IMR-90 (cell line): ENCODE measurements around the gene CCDC170.

Experiments
- BHLHE40 ChIP-seq: fragments of 150-350 bp; IDR thresholded peaks from 2 replicates; pipeline ENCODE4 v1.6.1; 2016; ENCODE audit warnings: mild to moderate bottlenecking, low read depth, low read length
- CEBPB ChIP-seq: IDR thresholded peaks from 2 replicates; pipeline ENCODE4 v1.6.1; 2012; ENCODE audit warnings: low read depth, low read length, improper control_type of control experiment
- FOS ChIP-seq: fragments of 150-350 bp; IDR thresholded peaks from 2 replicates; pipeline ENCODE4 v1.6.1; 2016; ENCODE audit warnings: low read depth, low read length
- MAZ ChIP-seq: IDR thresholded peaks from 2 replicates; pipeline ENCODE4 v1.6.1; 2012; ENCODE audit warnings: low read depth, mild to moderate bottlenecking, low read length, improper control_type of control experiment, moderate library complexity, borderline replicate concordance
- MXI1 ChIP-seq: IDR thresholded peaks from 2 replicates; pipeline ENCODE4 v1.6.1; 2012; ENCODE audit warnings: low read depth, mild to moderate bottlenecking, low read length, moderate library complexity, borderline replicate concordance
- NFE2L2 ChIP-seq: fragments of 150-350 bp; IDR thresholded peaks from 2 replicates; pipeline ENCODE4 v1.6.1; 2016; ENCODE audit warnings: low read depth, mild to moderate bottlenecking, low read length
- POLR2A ChIP-seq: IDR thresholded peaks from 2 replicates; pipeline ENCODE4 v1.6.1; 2012; ENCODE audit warnings: mild to moderate bottlenecking, low read depth, low read length
- RAD21 ChIP-seq: IDR thresholded peaks from 2 replicates; pipeline ENCODE4 v1.6.1; 2012; ENCODE audit warnings: low read length, improper control_type of control experiment
- RFX5 ChIP-seq: IDR thresholded peaks from 2 replicates; pipeline ENCODE4 v1.8.0; 2012; ENCODE audit warnings: low read depth, mild to moderate bottlenecking, low read length, moderate library complexity
- SMC3 ChIP-seq: fragments of 150-350 bp; IDR thresholded peaks from 2 replicates; pipeline ENCODE4 v1.6.1; 2016; ENCODE audit warnings: low read depth, mild to moderate bottlenecking, antibody characterized with exemption, low read length, moderate library complexity
- TF ChIP-seq, protein P1 (sequence below): fragments of 150-350 bp; IDR thresholded peaks from 2 replicates; pipeline ENCODE4 v1.6.1; 2016; ENCODE audit warnings: low read depth, mild to moderate bottlenecking, low read length, moderate library complexity, borderline replicate concordance
- TF ChIP-seq, protein P2 (sequence below): fragments of 150-350 bp; IDR thresholded peaks from 2 replicates; pipeline ENCODE4 v1.6.1; 2017; ENCODE audit warnings: mild to moderate bottlenecking, antibody characterized with exemption, low read length, low read depth
- TF ChIP-seq, protein P3 (sequence below): conservative IDR thresholded peaks from 2 replicates; pipeline ENCODE4 v1.5.1; 2012; ENCODE audit warnings: mild to moderate bottlenecking, low read depth, low read length, improper control_type of control experiment

DNA sequence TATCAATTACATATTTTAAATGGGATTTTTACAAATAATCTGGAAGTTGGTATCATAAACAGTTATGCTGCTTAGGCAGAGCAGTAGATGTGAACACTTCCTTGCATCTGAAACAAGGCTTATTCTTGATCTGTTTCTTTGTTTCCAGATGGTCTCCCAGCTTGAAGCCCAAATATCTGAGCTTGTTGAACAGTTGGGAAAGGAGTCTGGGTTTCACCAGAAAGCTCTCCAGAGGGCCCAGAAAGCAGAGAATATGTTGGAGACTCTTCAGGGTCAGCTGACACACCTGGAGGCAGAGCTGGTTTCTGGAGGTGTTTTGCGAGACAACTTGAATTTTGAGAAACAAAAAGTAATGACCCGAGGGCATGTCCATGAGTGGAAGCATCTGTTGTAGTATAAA lies 91.9 kb downstream of the CCDC170 start:
- TF ChIP-seq, protein P1, sequence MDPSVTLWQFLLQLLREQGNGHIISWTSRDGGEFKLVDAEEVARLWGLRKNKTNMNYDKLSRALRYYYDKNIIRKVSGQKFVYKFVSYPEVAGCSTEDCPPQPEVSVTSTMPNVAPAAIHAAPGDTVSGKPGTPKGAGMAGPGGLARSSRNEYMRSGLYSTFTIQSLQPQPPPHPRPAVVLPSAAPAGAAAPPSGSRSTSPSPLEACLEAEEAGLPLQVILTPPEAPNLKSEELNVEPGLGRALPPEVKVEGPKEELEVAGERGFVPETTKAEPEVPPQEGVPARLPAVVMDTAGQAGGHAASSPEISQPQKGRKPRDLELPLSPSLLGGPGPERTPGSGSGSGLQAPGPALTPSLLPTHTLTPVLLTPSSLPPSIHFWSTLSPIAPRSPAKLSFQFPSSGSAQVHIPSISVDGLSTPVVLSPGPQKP = no peak
- TF ChIP-seq, protein P2, sequence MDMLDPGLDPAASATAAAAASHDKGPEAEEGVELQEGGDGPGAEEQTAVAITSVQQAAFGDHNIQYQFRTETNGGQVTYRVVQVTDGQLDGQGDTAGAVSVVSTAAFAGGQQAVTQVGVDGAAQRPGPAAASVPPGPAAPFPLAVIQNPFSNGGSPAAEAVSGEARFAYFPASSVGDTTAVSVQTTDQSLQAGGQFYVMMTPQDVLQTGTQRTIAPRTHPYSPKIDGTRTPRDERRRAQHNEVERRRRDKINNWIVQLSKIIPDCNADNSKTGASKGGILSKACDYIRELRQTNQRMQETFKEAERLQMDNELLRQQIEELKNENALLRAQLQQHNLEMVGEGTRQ = no peak
- TF ChIP-seq, protein P3, sequence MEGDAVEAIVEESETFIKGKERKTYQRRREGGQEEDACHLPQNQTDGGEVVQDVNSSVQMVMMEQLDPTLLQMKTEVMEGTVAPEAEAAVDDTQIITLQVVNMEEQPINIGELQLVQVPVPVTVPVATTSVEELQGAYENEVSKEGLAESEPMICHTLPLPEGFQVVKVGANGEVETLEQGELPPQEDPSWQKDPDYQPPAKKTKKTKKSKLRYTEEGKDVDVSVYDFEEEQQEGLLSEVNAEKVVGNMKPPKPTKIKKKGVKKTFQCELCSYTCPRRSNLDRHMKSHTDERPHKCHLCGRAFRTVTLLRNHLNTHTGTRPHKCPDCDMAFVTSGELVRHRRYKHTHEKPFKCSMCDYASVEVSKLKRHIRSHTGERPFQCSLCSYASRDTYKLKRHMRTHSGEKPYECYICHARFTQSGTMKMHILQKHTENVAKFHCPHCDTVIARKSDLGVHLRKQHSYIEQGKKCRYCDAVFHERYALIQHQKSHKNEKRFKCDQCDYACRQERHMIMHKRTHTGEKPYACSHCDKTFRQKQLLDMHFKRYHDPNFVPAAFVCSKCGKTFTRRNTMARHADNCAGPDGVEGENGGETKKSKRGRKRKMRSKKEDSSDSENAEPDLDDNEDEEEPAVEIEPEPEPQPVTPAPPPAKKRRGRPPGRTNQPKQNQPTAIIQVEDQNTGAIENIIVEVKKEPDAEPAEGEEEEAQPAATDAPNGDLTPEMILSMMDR = no peak
- TF ChIP-seq NFE2L2 (no peak), CEBPB (no peak), POLR2A (no peak), SMC3 (no peak), RAD21 (no peak), BHLHE40 (no peak), FOS (no peak), MXI1 (no peak), RFX5 (no peak), MAZ (no peak)
